Stimulated activated CD4-positive, alpha-beta T cell treated with anti-CD3 and anti-CD28 coated beads, Interleukin-15, amount 100 ng/mL, for 48 hours (primary cell): Measurements from ENCODE around the gene RASA1.
"Not testable (repeated sequence)": the region's sequence is repeated elsewhere in the genome, so short reads cannot be mapped to it uniquely, and the experiment has no call there.

Experiments used
- DNase-seq, 2 donors: peaks; one replicate each; pipeline ENCODE4 v3.0.0-alpha.2; 2020; ENCODE audit warnings: low read depth in 2 of 2

Gene RASA1

GRCh38 chr5:87282269-87282668 is 14.6 kb downstream of the RASA1 start:
- DNase-seq: no peak

GRCh38 chr5:87287266-87287665 is 19.6 kb downstream of the RASA1 start:
- DNase-seq: not testable (repeated sequence)

GRCh38 chr5:87298692-87299362 is 31.1 kb downstream of the RASA1 start:
- DNase-seq: no peak

GRCh38 chr5:87300176-87300575 is 32.5 kb downstream of the RASA1 start:
- no peak for DNase-seq

- DNase-seq: peak; percentile 35 to 40
Measured at GRCh38 chr5:87300744-87301143, 33.1 kb downstream of the RASA1 start.

- no peak for DNase-seq
Measured at GRCh38 chr5:87302061-87302460, 34.4 kb downstream of the RASA1 start.

- no peak for DNase-seq
Measured at GRCh38 chr5:87303324-87303723, 35.6 kb downstream of the RASA1 start.

GRCh38 chr5:87306090-87306489 is 38.4 kb downstream of the RASA1 start:
- not testable (repeated sequence) for DNase-seq

GRCh38 chr5:87307796-87308423 is 40.2 kb downstream of the RASA1 start:
- DNase-seq: no peak

- DNase-seq: no peak
Measured at GRCh38 chr5:87311405-87312279, 44.0 kb downstream of the RASA1 start.

GRCh38 chr5:87313216-87313615 is 45.5 kb downstream of the RASA1 start:
- no peak for DNase-seq

- no peak for DNase-seq
Measured at GRCh38 chr5:87319469-87319868, 51.8 kb downstream of the RASA1 start.

GRCh38 chr5:87321605-87322004 is 53.9 kb downstream of the RASA1 start:
- no peak for DNase-seq

GRCh38 chr5:87322381-87322780 is 54.7 kb downstream of the RASA1 start:
- DNase-seq: no peak

- no peak for DNase-seq
Measured at GRCh38 chr5:87327998-87328397, 60.3 kb downstream of the RASA1 start.

GRCh38 chr5:87329114-87329513 is 61.4 kb downstream of the RASA1 start:
- no peak for DNase-seq

GRCh38 chr5:87339986-87340385 is 72.3 kb downstream of the RASA1 start:
- no peak for DNase-seq

- no peak for DNase-seq
Measured at GRCh38 chr5:87340716-87341115, 73.0 kb downstream of the RASA1 start.

- no peak for DNase-seq
Measured at GRCh38 chr5:87347272-87347671, 79.6 kb downstream of the RASA1 start.

- DNase-seq: no peak
Measured at GRCh38 chr5:87347841-87348240, 80.2 kb downstream of the RASA1 start.

GRCh38 chr5:87354496-87354895 is 86.8 kb downstream of the RASA1 start:
- no peak for DNase-seq

GRCh38 chr5:87359106-87359505 is 91.4 kb downstream of the RASA1 start:
- no peak for DNase-seq

GRCh38 chr5:87360132-87360531 is 92.4 kb downstream of the RASA1 start:
- no peak for DNase-seq
